C4-2B (cell line): ENCODE data around the gene KHSRP.

Experiments
- H3K27ac ChIP-seq: fragments of 450-650 bp; 2 replicates; pipeline ENCODE4 v1.5.1; 2017
- CTCF ChIP-seq: fragments of 450-650 bp; conservative IDR thresholded peaks from 2 replicates; pipeline ENCODE4 v1.5.1; 2017; ENCODE audit warnings: mild to moderate bottlenecking
- ZFX ChIP-seq: fragments of 450-650 bp; IDR thresholded peaks from 2 replicates; pipeline ENCODE4 v1.6.1; 2017

Gene KHSRP

GRCh38 chr19:6373096-6373812 is 51.4 kb downstream of the KHSRP start:
- no peak for TF ChIP-seq ZFX
- TF ChIP-seq CTCF: no peak
- H3K27ac ChIP-seq: peak overlapping the region; percentile 98

- TF ChIP-seq CTCF (no peak), ZFX (peak; percentile 36; the same call in 1 of the 2 replicates)
- H3K27ac ChIP-seq: peak within 1 kb of the TSS; percentile 98
Observed at GRCh38 chr19:6372594-6373095, 52.0 kb downstream of the KHSRP start, which contains the start of gene ALKBH7. Gene ALKBH7 (plus strand): TSS chr19:6372794. CDS start chr19:6372821, 27 bp downstream.

GRCh38 chr19:6364353-6364752 is 60.3 kb downstream of the KHSRP start:
- TF ChIP-seq ZFX: no peak
- TF ChIP-seq CTCF: no peak
- no peak overlapping the region for H3K27ac ChIP-seq
